ENCODE results near the gene CHAC1.
"Not testable (repeated sequence)": the region's sequence is repeated elsewhere in the genome, so short reads cannot be mapped to it uniquely, and the experiment has no call there.

Gene CHAC1

GRCh38 chr15:40938536-40938870 is 14.8 kb upstream of the CHAC1 start:
- no peak for DNase-seq

- no peak for DNase-seq
Measured at GRCh38 chr15:40940296-40940801, 12.9 kb upstream of the CHAC1 start.

DNA sequence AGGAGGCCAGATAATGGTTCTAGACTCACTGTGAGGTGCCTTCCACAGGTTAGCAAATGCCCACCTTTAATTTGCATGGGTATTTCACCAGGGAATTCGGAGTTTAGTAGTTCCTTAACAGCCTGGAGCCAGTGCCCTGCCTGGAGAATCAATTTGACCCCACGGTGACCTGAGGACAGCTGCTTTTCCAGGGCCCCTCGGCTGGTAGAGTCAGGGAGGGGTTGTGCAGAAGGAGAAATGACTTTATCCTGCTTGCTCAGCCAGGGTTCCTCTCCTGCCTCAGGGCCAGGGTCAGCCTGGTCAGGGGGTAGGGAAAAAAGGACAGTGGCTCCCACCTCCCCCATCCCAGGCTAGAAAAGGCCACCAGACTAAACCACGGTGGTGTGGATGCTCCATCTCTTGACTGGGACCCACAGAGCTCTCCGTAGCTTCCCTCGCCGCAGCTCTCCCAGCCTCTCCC is 12.2 kb upstream of the CHAC1 start:
- no peak for DNase-seq

DNA sequence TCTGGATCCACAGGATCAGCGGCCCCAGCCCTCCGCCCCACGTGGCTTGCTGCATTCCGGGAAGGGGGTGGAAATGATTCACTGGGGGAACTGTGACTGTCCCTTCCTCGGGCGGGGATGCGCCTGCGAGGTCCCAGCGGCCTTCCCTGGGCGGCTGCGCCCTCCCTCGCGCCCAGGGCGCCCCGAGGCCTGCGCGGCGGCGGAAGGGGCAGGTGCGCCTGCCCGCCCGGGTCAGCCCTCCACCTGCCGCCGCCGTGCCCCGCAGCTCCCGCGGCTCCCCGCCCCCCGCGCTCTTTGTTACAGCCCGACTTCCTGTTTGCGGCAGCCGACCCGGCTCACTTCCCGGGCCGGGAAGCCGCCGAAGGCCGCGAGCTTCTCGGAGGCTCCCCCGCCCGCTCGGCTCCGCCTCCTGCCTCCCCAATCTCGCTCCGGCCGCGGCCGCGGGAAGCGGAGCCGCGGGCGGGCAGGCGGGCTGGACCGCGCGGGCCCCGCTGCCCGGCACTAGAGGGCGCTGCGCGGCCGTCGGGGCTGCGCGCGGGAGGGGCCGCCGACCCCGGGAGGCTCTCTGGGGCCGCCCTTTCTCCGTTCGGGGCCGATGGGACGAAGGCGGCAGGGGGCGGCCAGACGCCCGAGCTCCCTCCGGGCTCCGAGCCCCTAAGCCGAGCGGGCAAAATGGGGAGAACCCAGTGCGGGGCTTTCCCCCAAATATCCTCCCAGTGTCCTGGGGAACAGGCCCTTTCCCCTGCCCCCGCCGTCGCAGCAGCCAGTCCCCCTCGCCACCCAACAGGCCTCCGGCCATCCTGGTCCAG is 11.5 kb upstream of the CHAC1 start:
- peak; percentile 79 for DNase-seq

DNA sequence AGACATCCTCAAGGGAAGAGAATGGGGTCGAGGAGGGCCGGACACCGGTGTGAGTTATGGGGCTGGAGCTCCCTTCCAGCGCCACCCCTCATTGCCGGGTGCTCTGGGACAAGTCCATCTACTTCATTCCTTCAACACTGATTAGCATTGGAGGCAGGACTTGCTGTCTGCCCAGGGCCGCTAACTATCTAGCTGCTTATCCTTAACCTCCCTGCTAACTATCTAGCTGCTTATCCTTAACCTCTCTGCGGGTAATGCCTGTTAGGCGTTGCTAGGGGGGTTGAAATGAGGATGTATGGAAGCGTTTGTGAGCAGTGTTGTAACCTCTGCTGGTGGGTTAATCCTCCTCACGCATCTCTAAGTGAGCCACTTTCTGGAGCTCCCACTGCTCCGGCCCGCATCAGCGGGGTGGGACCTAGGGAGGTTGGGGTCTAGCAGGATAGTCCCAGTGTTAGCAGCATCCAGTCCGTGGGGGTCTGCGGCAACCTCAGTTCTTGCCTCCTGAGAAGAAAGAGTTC is 10.9 kb upstream of the CHAC1 start:
- DNase-seq = no peak

DNA sequence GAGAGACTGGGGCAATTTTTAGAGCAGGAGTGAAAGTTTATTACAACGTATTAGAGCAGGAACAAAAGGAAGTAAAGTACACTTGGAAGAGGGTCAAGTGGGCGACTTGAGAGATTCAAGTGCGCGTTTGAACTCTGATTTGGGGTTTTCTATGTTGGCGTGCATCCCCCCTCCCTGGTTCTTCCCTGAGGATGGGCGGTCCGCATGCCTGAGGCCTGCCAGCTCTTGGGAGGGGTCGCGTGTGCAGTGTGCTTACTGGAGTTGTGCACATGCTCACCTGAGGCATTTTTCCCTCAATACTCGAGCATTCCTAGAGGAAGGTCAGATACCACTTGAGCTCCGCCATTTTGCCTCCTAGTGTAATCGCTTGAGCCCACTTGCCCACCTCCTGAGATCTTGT is 10.4 kb upstream of the CHAC1 start:
- no peak for DNase-seq

DNA sequence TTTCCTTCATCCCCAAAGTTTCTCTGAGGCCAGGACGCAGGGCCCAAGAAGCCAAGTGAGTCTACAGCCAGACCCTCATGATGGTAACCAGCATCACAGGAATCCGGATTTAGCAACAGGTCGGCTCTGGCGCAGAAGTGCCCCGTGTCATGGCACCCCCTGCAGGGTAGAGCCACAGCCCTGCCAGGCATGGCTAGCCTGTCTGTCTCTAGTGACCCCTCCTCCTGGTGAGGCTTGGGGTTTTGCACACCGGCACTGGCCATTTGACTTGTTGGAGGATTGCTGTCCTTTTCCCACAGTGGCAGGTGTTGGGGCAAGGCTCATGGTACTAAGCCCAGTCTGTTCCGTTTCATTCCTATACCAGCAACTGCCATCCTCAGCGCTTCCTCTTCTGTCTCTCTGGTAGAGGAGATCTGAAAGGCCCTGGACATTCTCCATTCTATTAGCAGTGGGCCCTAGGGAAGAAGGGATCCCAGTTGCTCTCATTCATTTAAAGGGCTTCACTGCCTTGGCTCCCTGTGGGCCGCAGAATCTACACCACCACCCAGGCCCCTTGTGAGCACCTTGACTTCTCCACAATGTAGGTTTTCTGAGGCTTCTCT is 9.4 kb upstream of the CHAC1 start:
- no peak for DNase-seq

DNA sequence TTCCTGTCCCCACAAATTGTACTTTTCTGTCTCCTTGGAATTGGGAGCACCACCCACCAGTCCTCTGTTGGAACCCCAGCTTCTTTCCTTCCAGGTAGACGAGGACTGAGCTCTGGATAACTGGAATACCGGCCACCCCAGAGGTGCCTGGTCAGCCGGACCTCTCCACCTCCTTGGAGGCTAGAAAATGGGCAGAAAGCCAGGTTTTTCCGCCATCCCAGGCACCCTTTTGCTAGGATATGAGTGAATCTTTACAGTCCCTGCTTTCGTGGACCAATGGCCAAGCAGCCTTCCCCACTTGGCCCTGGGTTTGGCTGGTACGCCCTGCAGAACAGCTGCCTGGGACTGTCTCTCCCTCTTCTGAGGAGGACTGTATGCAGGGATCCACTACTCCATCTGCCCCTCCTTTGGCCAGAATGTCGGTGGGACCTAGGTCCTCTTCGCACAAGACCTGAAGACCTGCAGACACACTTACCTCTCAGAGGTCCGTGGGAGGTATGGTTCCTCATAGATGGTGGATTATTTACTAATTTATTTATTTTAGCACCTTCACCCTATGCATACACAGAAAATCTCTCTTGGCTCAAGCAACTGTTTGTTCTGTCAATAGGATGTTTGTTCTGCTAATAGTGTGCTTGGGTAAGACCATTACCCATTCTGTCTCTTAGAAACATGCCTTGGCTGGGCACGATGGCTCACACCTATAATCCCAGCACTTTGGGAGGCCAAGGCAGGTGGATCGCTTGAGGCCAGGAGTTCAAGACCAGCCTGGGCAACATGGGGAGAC is 8.6 kb upstream of the CHAC1 start:
- DNase-seq = no peak

DNA sequence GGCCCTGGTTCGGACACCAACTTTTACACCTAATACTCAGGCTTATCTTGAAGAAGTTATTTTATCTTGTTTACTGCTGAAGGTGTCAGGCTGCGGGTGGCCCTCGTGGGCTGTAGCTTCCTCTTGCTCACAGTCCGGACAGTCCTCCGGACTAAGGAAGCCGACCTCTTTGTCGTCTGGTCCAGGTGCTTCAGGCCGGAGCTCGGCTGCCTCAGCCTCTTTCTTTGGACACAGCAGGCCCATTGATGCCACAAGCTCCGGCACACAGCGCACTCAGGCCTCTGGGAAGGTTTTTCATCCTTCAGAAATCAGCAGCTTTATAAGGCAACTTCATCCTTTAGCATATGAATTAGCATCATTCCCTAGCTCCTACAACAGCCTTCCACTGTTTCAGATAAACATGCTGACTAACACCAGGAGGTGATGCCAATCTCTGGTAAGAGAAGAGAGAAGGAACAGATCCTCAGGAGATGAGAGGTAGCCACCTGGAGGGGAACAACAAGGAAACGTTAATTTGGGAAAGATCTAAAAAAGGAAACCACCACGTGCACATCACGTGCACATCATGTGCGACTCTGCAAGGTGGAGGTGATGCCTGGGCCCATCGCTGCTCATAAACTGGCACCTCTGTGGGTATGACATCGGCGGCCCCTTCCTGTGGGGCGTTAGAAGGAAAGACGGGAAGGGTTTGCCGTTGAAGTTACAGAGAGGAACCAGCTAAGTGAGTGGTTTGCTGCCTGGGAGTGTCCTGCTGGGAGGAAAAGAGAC is 4.4 kb upstream of the CHAC1 start:
- DNase-seq = no peak

- no peak for DNase-seq
Measured at GRCh38 chr15:40949756-40950207, 3.5 kb upstream of the CHAC1 start.

- no peak for DNase-seq
Measured at GRCh38 chr15:40951764-40952163, 1.5 kb upstream of the CHAC1 start.

- no peak for DNase-seq
Measured at GRCh38 chr15:40952301-40952900, 870 bp upstream of the CHAC1 start.

GRCh38 chr15:40953713-40954074 is 423 bp downstream of the CHAC1 start:
- DNase-seq = no peak

- DNase-seq = not testable (repeated sequence)
Measured at GRCh38 chr15:40954158-40954848, 1.0 kb downstream of the CHAC1 start.

- no peak for DNase-seq
Measured at GRCh38 chr15:40955141-40955903, 2.1 kb downstream of the CHAC1 start.

- DNase-seq = no peak
Measured at GRCh38 chr15:40955930-40956540, 2.8 kb downstream of the CHAC1 start.

- no peak for DNase-seq
Measured at GRCh38 chr15:40956541-40956982, 3.3 kb downstream of the CHAC1 start.

- no peak for DNase-seq
Measured at GRCh38 chr15:40957041-40957555, 3.8 kb downstream of the CHAC1 start.

- DNase-seq = no peak
Measured at GRCh38 chr15:40957581-40958051, 4.3 kb downstream of the CHAC1 start.

DNA sequence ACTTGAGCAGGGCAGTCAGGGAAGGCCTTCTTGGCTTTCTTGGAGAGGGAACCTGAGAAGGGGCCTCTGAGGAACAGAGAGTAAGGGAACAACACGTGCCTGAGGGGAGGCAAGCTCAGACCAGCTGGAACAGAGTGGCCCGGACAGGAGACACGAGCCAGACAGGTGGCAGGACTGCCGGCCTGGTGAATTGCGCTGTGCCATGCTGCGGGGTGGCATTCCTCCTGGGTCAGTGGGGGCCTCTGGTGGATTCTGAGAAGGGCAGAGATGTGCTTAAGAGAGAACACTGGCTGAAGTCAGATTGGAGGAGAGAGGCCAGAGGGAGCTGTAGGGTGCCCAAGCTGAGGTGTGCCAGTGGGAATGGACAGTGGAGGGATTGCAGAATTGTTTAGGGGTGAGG is 4.9 kb downstream of the CHAC1 start:
- DNase-seq = no peak
